SH-SY5Y (cell line): ENCODE results near the gene MRPS22.

Experiments used
- GATA2 ChIP-seq: IDR thresholded peaks from 2 replicates; pipeline ENCODE4 v1.6.1; 2011; ENCODE audit warnings: mild to moderate bottlenecking, low read depth, low read length
- GATA3 ChIP-seq: IDR thresholded peaks from 2 replicates; pipeline ENCODE4 v1.6.1; 2011; ENCODE audit warnings: low read depth, mild to moderate bottlenecking, low read length, moderate library complexity

- TF ChIP-seq GATA2 (no peak), GATA3 (no peak)
Measured at GRCh38 chr3:139378587-139379241, 34.9 kb downstream of the MRPS22 start.
